ENCODE results near the gene LRFN2.

- TF ChIP-seq CTCF (IDR thresholded peaks at IDR 0.05; ENCODE audit: insufficient read depth, low read depth, low read length) = no peak
- TF ChIP-seq EZH2 (IDR thresholded peaks at IDR 0.05; ENCODE audit: insufficient read depth, low read length) = no peak
Measured at GRCh38 chr6:40620574-40621240, 33.5 kb upstream of the LRFN2 start.

Measured in astrocyte (in vitro differentiated cells and primary cell).